GM21825 (cell line): ENCODE measurements around the gene ARL3.
A peak's percentile ranks its signal among the peaks of the same experiment; 100 is the strongest.
"Not testable (repeated sequence)": the region's sequence is repeated elsewhere in the genome, so short reads cannot be mapped to it uniquely, and the experiment has no call there.

Experiments
- ATAC-seq: cut with Tn5 transposase; IDR thresholded peaks from one replicate; pipeline ENCODE4 v1.9.1; 2021; ENCODE audit warnings: mild to moderate bottlenecking, moderate library complexity; ENCODE audit not compliant: unreplicated experiment

ARL3 gene

GRCh38 chr10:102738692-102739121, 24.5 kb upstream of the ARL3 start:
- no peak for ATAC-seq

GRCh38 chr10:102735065-102735562, 20.9 kb upstream of the ARL3 start:
- ATAC-seq, result no peak

- ATAC-seq, result no peak
Measured at GRCh38 chr10:102732661-102733060, 18.5 kb upstream of the ARL3 start.

- ATAC-seq, result no peak
Measured at GRCh38 chr10:102731222-102731800, 17.1 kb upstream of the ARL3 start.

- no peak for ATAC-seq
Measured at GRCh38 chr10:102729029-102730026, 15.1 kb upstream of the ARL3 start.

GRCh38 chr10:102727037-102727818, 13.0 kb upstream of the ARL3 start:
- no peak for ATAC-seq

GRCh38 chr10:102726274-102726673, 12.1 kb upstream of the ARL3 start:
- ATAC-seq, result no peak

GRCh38 chr10:102723989-102724388, 9.8 kb upstream of the ARL3 start:
- no peak for ATAC-seq

GRCh38 chr10:102721954-102722353, 7.8 kb upstream of the ARL3 start:
- no peak for ATAC-seq

- ATAC-seq, result no peak
Measured at GRCh38 chr10:102720775-102721301, 6.6 kb upstream of the ARL3 start.

GRCh38 chr10:102720337-102720736, 6.1 kb upstream of the ARL3 start:
- no peak for ATAC-seq

GRCh38 chr10:102718220-102718619, 4.0 kb upstream of the ARL3 start:
- ATAC-seq, result no peak

- not testable (repeated sequence) for ATAC-seq
Measured at GRCh38 chr10:102716900-102717565, 2.8 kb upstream of the ARL3 start.

GRCh38 chr10:102715880-102716279, 1.7 kb upstream of the ARL3 start:
- no peak for ATAC-seq

GRCh38 chr10:102714621-102715455, 641 bp upstream of the ARL3 start, which contains the start of gene SFXN2:
Gene SFXN2 (plus strand): TSS chr10:102714636. CDS start chr10:102726637, 12,001 bp downstream.
- peak; percentile 14 for ATAC-seq

GRCh38 chr10:102713539-102713813, 721 bp downstream of the ARL3 start:
- ATAC-seq, result peak; percentile 42

- ATAC-seq, result no peak
Measured at GRCh38 chr10:102712843-102713538, 1.2 kb downstream of the ARL3 start.

- ATAC-seq, result no peak
Measured at GRCh38 chr10:102712089-102712488, 2.1 kb downstream of the ARL3 start.

- no peak for ATAC-seq
Measured at GRCh38 chr10:102710609-102711008, 3.6 kb downstream of the ARL3 start.
